ENCODE results near the gene LRCH3.
"Not testable (repeated sequence)": the region's sequence is repeated elsewhere in the genome, so short reads cannot be mapped to it uniquely, and the experiment has no call there.

GRCh38 chr3:197886052-197886451 lies 95.0 kb downstream of the LRCH3 start:
- not testable (repeated sequence) for TF ChIP-seq CTCF (IDR thresholded peaks at IDR 0.05; ENCODE audit: insufficient read depth, low read length); SPI1 (IDR thresholded peaks at IDR 0.05; ENCODE audit: borderline replicate concordance, low read depth); REST (IDR thresholded peaks at IDR 0.05; ENCODE audit: insufficient replicate concordance, low read depth); POLR2AphosphoS5 (IDR thresholded peaks at IDR 0.05; ENCODE audit: low read depth)

Measured in HL-60 (cell line).